Ascending aorta (tissue), 2 donors: ENCODE data around the gene MIDN. TPM values are rescaled to one million over a fixed set of nuclear protein-coding genes. Genes with fewer than 3 reads are reported as not detected.
"Not testable (repeated sequence)": the region's sequence is repeated elsewhere in the genome, so short reads cannot be mapped to it uniquely, and the experiment has no call there.

Experiments used
- DNase-seq, 2 donors: peaks; one replicate each; pipeline ENCODE4 v3.0.0-alpha.2; 2019; ENCODE audit warnings: low spot score in 2 of 2
- H3K27ac ChIP-seq, 2 donors: fragments of 200-600 bp; sonication (generic); one replicate each; pipeline ENCODE4 v1.5.1; 2016 to 2017; ENCODE audit warnings: mild to moderate bottlenecking in 1 of 2
- H3K27me3 ChIP-seq: fragments of 200-600 bp; sonication (generic); one replicate; pipeline ENCODE4 v1.5.1; 2017
- H3K36me3 ChIP-seq, 2 donors: fragments of 200-600 bp; sonication (generic); one replicate each; pipeline ENCODE4 v1.5.1; 2016
- H3K4me1 ChIP-seq, 2 donors: fragments of 200-600 bp; sonication (generic); one replicate each; pipeline ENCODE4 v1.5.1; 2016 to 2017; ENCODE audit warnings: mild to moderate bottlenecking in 1 of 2
- H3K4me3 ChIP-seq, 2 donors: fragments of 200-600 bp; sonication (generic); one replicate each; pipeline ENCODE4 v1.5.1; 2016 to 2017; ENCODE audit warnings: mild to moderate bottlenecking in 1 of 2
- H3K9me3 ChIP-seq, 2 donors: fragments of 200-600 bp; sonication (generic); one replicate each; pipeline ENCODE4 v1.5.1; 2016
- CTCF ChIP-seq, 3 experiments: fragments of 200-600 bp in 2 of 3; fragments of 450-650 bp in 1 of 3; sonication (generic) in 2 of 3; IDR thresholded peaks; one replicate each; pipeline ENCODE4 v1.5.1; 2016 to 2019; ENCODE audit warnings: antibody characterized with exemption in 3 of 3, mild to moderate bottlenecking in 1 of 3, moderate library complexity in 1 of 3
- intact Hi-C: fragments of 100-400 bp; cut with DNase I; formaldehyde crosslinking; loops from one replicate; pipeline ENCODE4 v1.15.1; 2023
- total RNA-seq: library from RNA; depleted of rRNA; stranded (reverse); fragments of >200 nt; gene quantifications from one replicate; pipeline ENCODE4 v1.1.0, GENCODE V29; 2016

The MIDN gene
- total RNA-seq, 1 donor from 2014 or later: 307 TPM

- Histone ChIP-seq H3K4me1 (no peaks in the 10 kb centered on the region), H3K36me3 (no peaks in the 10 kb centered on the region), H3K9me3 (no peaks in the 10 kb centered on the region), H3K4me3 (no peak overlapping the region), H3K27me3 (no peaks in the 10 kb centered on the region), H3K27ac (no peak overlapping the region)
- no peak for TF ChIP-seq CTCF (IDR thresholded peaks at IDR 0.05)
- intact Hi-C loops: no loop called here
- no peak for DNase-seq
Observed at GRCh38 chr19:1300744-1301490, 52.5 kb downstream of the MIDN start.

DNA sequence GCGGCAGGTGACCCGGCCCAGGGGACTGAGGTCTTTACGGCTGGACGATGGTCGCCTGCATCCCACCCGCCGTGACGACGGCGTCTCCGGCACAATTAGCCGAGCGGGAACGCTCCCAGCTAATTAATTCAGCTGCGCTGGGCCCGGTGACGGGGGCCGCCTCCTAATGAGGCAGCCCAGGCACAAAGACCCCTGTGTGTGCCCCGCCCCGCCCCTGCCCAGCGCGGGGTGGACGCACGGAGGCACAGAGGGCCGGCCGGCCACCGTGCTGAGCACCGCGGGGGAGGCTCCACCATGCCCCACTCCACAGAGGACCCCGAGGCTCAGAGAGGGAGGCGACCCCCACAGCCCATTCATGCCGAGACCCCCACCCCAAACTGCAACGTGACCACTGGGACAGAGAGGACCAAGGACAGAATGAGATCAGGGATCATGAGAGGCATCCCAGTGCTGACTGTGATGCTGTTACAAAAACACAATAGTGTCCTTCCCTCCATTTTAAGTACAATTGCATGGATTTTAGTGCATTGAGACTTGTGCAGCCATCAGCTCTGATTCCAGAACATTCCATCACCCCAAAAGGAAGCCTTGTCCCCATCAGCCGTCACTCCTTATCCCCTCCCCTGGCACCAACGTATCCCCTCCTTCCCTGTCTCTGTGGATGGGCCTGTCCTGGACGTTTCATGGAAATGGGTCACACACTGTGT lies 54.3 kb downstream of the MIDN start:
- intact Hi-C loops: no loop called here
- no peak overlapping the region for H3K27ac ChIP-seq
- TF ChIP-seq CTCF (IDR thresholded peaks at IDR 0.05): no peak
- no peak overlapping the region for H3K4me3 ChIP-seq
- DNase-seq: no peak
- H3K36me3 ChIP-seq: no peaks in the 10 kb centered on the region
- no peaks in the 10 kb centered on the region for H3K4me1 ChIP-seq
- no peaks in the 10 kb centered on the region for H3K27me3 ChIP-seq
- H3K9me3 ChIP-seq: no peaks in the 10 kb centered on the region

DNA sequence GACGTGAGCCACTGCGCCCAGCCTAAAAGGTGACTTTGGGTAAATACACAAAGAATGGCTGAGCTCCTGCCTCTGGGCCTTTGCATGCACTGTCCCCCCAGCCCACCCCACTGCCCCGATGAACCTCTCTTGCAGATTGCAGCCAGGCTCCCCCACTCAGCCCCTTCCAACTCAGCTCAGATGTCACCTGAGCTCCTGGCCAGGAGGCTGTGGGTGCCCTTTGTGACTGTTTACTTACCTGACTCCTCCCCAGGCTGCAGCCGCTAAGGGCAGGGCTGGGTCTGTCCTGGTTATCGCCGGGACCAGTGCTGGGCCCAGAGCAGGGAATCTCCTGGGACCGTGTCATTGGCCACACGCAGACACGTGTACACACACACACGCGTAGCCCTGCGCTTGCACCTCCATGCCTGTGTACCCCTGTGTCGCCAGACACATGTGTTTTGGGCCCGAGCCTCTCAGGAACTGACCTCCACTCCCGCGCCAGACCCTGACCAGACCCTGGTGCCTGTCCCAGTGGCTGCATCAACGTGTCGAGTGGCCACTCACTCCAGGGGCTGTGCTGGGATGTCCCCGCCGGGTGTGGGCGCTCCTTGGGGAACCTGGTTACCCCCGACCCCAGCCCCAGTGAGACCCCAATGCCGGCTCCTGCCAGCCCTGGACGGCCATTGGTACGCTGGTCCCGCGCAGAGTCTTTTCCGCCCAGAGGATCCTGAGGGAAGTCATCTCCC lies 56.0 kb downstream of the MIDN start:
- H3K4me1 ChIP-seq: no peaks in the 10 kb centered on the region
- no peaks in the 10 kb centered on the region for H3K27me3 ChIP-seq
- TF ChIP-seq CTCF (IDR thresholded peaks at IDR 0.05): no peak
- no peak overlapping the region for H3K27ac ChIP-seq
- H3K36me3 ChIP-seq: no peaks in the 10 kb centered on the region
- no peaks in the 10 kb centered on the region for H3K9me3 ChIP-seq
- no peak overlapping the region for H3K4me3 ChIP-seq
- intact Hi-C loops: no loop called here
- DNase-seq: no peak

- H3K36me3 ChIP-seq, H3K4me3 ChIP-seq, H3K9me3 ChIP-seq, H3K4me1 ChIP-seq, intact Hi-C loops, DNase-seq, H3K27ac ChIP-seq, H3K27me3 ChIP-seq: not testable (repeated sequence)
Observed at GRCh38 chr19:1305354-1305753, 57.0 kb downstream of the MIDN start.

- Histone ChIP-seq H3K4me1 (no peaks in the 10 kb centered on the region), H3K27me3 (no peaks in the 10 kb centered on the region), H3K4me3 (no peak overlapping the region), H3K36me3 (no peaks in the 10 kb centered on the region), H3K9me3 (no peaks in the 10 kb centered on the region), H3K27ac (no peak overlapping the region)
- intact Hi-C loops: no loop called here
- no peak for TF ChIP-seq CTCF (IDR thresholded peaks at IDR 0.05)
- DNase-seq: no peak
Observed at GRCh38 chr19:1307320-1307719, 58.9 kb downstream of the MIDN start.

DNA sequence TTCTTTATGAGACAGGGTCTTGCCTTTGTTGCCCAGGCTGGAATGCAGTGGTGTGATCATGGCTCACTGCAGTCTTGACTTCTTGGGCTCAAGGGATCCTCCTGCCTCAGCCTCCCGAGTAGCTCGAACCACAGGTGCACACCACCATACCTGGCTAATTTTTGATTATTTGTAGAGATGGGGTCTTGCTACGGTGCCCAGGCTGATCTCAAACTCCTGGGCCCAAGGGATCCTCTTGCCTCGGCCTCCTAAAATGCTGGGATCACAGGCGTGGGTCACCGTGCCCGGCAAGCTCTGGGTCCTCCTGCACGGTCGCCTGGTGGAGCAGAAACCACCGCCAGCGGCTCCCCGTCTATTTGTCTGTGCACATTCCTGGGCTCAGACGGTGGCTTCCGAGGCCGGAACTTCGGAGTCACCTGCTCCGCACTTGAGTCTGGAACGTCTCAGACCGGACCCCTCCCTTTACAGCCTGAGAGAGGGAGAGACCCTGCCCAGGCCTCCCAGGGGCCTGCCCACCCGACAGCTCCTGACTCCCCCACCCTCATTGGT lies 59.4 kb downstream of the MIDN start:
- Histone ChIP-seq H3K27me3 (no peaks in the 10 kb centered on the region), H3K4me3 (no peak overlapping the region), H3K9me3 (no peaks in the 10 kb centered on the region), H3K27ac (no peak overlapping the region), H3K36me3 (no peaks in the 10 kb centered on the region), H3K4me1 (no peaks in the 10 kb centered on the region)
- DNase-seq: no peak
- intact Hi-C loops: no loop called here
- no peak for TF ChIP-seq CTCF (IDR thresholded peaks at IDR 0.05)
